HepG2 (cell line): ENCODE data around the gene OVCA2. TPM values are rescaled to one million over a fixed set of nuclear protein-coding genes. Genes with fewer than 3 reads are reported as not detected.
A peak's percentile ranks its signal among the peaks of the same experiment; 100 is the strongest.

ENCODE experiments used
- ARNT ChIP-seq: fragments of 450-650 bp; IDR thresholded peaks from 2 replicates; pipeline ENCODE4 v1.6.1; 2017
- ATRX ChIP-seq: sonication (generic); formaldehyde crosslinking; IDR thresholded peaks from 2 replicates; pipeline ENCODE4 v1.4.0; 2020; ENCODE audit warnings: missing genetic modification reagents, borderline replicate concordance
- BRF2 ChIP-seq: sonication (generic); formaldehyde crosslinking; IDR thresholded peaks from 2 replicates; pipeline ENCODE4 v1.8.1; 2022; ENCODE audit warnings: mild to moderate bottlenecking, missing genetic modification reagents
- DZIP1 ChIP-seq: sonication (generic); formaldehyde crosslinking; IDR thresholded peaks from 2 replicates; pipeline ENCODE4 v1.5.0; 2020; ENCODE audit warnings: mild to moderate bottlenecking, missing genetic modification reagents
- HDAC1 ChIP-seq: sonication (generic); formaldehyde crosslinking; IDR thresholded peaks from 2 replicates; pipeline ENCODE4 v1.5.1; 2020; ENCODE audit warnings: mild to moderate bottlenecking, missing genetic modification reagents
- KDM1A ChIP-seq: IDR thresholded peaks from 2 replicates; pipeline ENCODE4 v1.6.1; 2016; ENCODE audit warnings: missing compliant biosample characterization
- NFKBIZ ChIP-seq: IDR thresholded peaks from 2 replicates; pipeline ENCODE4 v1.6.1; 2018; ENCODE audit warnings: missing genetic modification reagents, missing compliant biosample characterization
- NR2C2 ChIP-seq: sonication (generic); formaldehyde crosslinking; IDR thresholded peaks from 2 replicates; pipeline ENCODE4 v1.4.0; 2020; ENCODE audit warnings: missing genetic modification reagents, mild to moderate bottlenecking, moderate library complexity, borderline replicate concordance
- NR3C1 ChIP-seq: sonication (generic); formaldehyde crosslinking; IDR thresholded peaks from 2 replicates; pipeline ENCODE4 v1.4.0; 2020; ENCODE audit warnings: missing genetic modification reagents
- PHF8 ChIP-seq: sonication (generic); formaldehyde crosslinking; IDR thresholded peaks from 2 replicates; pipeline ENCODE4 v1.5.0; 2020; ENCODE audit warnings: missing genetic modification reagents
- SAP130 ChIP-seq: IDR thresholded peaks from 2 replicates; pipeline ENCODE4 v1.6.1; 2016; ENCODE audit warnings: low read depth
- SRF ChIP-seq: IDR thresholded peaks from 2 replicates; pipeline ENCODE4 v1.6.1; 2011; ENCODE audit warnings: mild to moderate bottlenecking, low read depth, low read length, moderate library complexity
- SRSF1 ChIP-seq: fragments of 200-400 bp; formaldehyde crosslinking; optimal IDR thresholded peaks from 2 replicates; pipeline ENCODE3; 2017; ENCODE audit warnings: mild to moderate bottlenecking, low read depth, low read length, moderate library complexity
- SRSF9 ChIP-seq: fragments of 200-400 bp; formaldehyde crosslinking; IDR thresholded peaks from 2 replicates; pipeline ENCODE4 v1.6.1; 2018; ENCODE audit warnings: borderline replicate concordance, mild to moderate bottlenecking, low read depth, low read length; ENCODE audit not compliant: insufficient read depth, poor library complexity, severe bottlenecking
- ZFAT ChIP-seq: sonication (generic); formaldehyde crosslinking; conservative IDR thresholded peaks from 2 replicates; pipeline ENCODE4 v1.8.1; 2023; ENCODE audit warnings: missing genetic modification reagents, inconsistent platforms
- ZFP37 ChIP-seq: sonication (generic); formaldehyde crosslinking; IDR thresholded peaks from 2 replicates; pipeline ENCODE4 v1.4.0; 2020; ENCODE audit warnings: missing genetic modification reagents, borderline replicate concordance
- ZGPAT ChIP-seq: IDR thresholded peaks from 2 replicates; pipeline ENCODE4 v1.6.1; 2016; ENCODE audit warnings: mild to moderate bottlenecking
- ZNF12 ChIP-seq: sonication (generic); formaldehyde crosslinking; IDR thresholded peaks from 2 replicates; pipeline ENCODE4 v1.5.0; 2020; ENCODE audit warnings: missing genetic modification reagents
- ZNF180 ChIP-seq: sonication (generic); formaldehyde crosslinking; IDR thresholded peaks from 2 replicates; pipeline ENCODE4 v1.4.0; 2020; ENCODE audit warnings: low read depth, missing genetic modification reagents, borderline replicate concordance
- ZNF224 ChIP-seq: sonication (generic); formaldehyde crosslinking; IDR thresholded peaks from 2 replicates; pipeline ENCODE4 v1.5.0; 2020; ENCODE audit warnings: mild to moderate bottlenecking, missing genetic modification reagents
- ZNF24 ChIP-seq: fragments of 450-650 bp; IDR thresholded peaks from 2 replicates; pipeline ENCODE4 v1.6.1; 2017; ENCODE audit warnings: antibody characterized with exemption, mild to moderate bottlenecking
- ZNF282 ChIP-seq: fragments of 450-650 bp; IDR thresholded peaks from 2 replicates; pipeline ENCODE4 v1.6.1; 2018; ENCODE audit not compliant: partially characterized antibody
- ZNF780A ChIP-seq: sonication (generic); formaldehyde crosslinking; IDR thresholded peaks from 2 replicates; pipeline ENCODE4 v1.8.0; 2022; ENCODE audit warnings: mild to moderate bottlenecking, missing genetic modification reagents, moderate library complexity
- ZNF792 ChIP-seq: IDR thresholded peaks from 2 replicates; pipeline ENCODE4 v1.6.1; 2016
- ZNF83 ChIP-seq: sonication (generic); formaldehyde crosslinking; IDR thresholded peaks from 2 replicates; pipeline ENCODE4 v1.4.0; 2020; ENCODE audit warnings: missing genetic modification reagents, mild to moderate bottlenecking, borderline replicate concordance
- polyA plus RNA-seq, 8 experiments: library from polyadenylated mRNA; depleted of rRNA in 3 of 8; stranded (reverse) in 7 of 8; unstranded in 1 of 8; fragments of >200 nt; fragmentation: Illumina TruSeq in 4 of 8; extraction: Trizol in 4 of 8; gene quantifications; 2 replicates each; pipeline versions ENCODE4 v1.2.1 to v1.2.3, GENCODE V29; 2011 to 2016; ENCODE audit warnings: low read depth in 4 of 8, missing spikeins in 1 of 8, mixed read lengths in 1 of 8; ENCODE audit not compliant: insufficient read depth in 1 of 8
- total RNA-seq, 5 experiments: library from RNA; depleted of rRNA; stranded (reverse); fragments of >200 nt; fragmentation: Illumina TruSeq; extraction: Trizol; gene quantifications; 2 replicates each; pipeline ENCODE4 v1.2.3, GENCODE V29; 2016; ENCODE audit warnings: low read depth in 1 of 5

The OVCA2 gene
- total and polyA plus RNA-seq, 2 of the 13 experiments (the other 11 are each of a cell fraction or from before 2014, with no cell fraction given) = 23.7 to 28.2 TPM

GRCh38 chr17:2025622-2026309 lies 16.1 kb upstream of the OVCA2 start (continued):
- TF ChIP-seq ZFAT (CRISPR knock-in tag) = no peak
- TF ChIP-seq PHF8 (CRISPR knock-in tag) = no peak
- no peak for TF ChIP-seq NFKBIZ (CRISPR knock-in tag)
- no peak for TF ChIP-seq SRSF9
- no peak for TF ChIP-seq SRSF1
- peak; percentile 28; the same call in 1 of the 2 replicates for TF ChIP-seq ZGPAT (CRISPR knock-in tag)
- no peak for TF ChIP-seq ZFP37 (CRISPR knock-in tag)
- no peak for TF ChIP-seq ZNF282
- TF ChIP-seq BRF2 = no peak
- no peak for TF ChIP-seq ATRX (CRISPR knock-in tag)
- no peak for TF ChIP-seq ZNF780A (CRISPR knock-in tag)
- TF ChIP-seq SRF = no peak
- TF ChIP-seq DZIP1 (CRISPR knock-in tag) = no peak
- TF ChIP-seq NR3C1 = no peak
- TF ChIP-seq SAP130 (CRISPR knock-in tag) = peak; percentile 43
- no peak for TF ChIP-seq HDAC1 (CRISPR knock-in tag)
- TF ChIP-seq ZNF24 = no peak
- 0 out of 2 replicates have a peak, but pooled peaks have one; percentile 39 for TF ChIP-seq ZNF792 (CRISPR knock-in tag)
- TF ChIP-seq KDM1A (CRISPR knock-in tag) = no peak
- 0 out of 2 replicates have a peak, but pooled peaks have one; percentile 38 for TF ChIP-seq ZNF12 (CRISPR knock-in tag)
- TF ChIP-seq ZNF83 (CRISPR knock-in tag) = no peak
- no peak for TF ChIP-seq NR2C2 (CRISPR knock-in tag)
- no peak for TF ChIP-seq ZNF180 (CRISPR knock-in tag)
- TF ChIP-seq ZNF224 (CRISPR knock-in tag) = no peak
- no peak for TF ChIP-seq ARNT
